ENCODE results near the gene PLCB1.
"Not testable (repeated sequence)": the region's sequence is repeated elsewhere in the genome, so short reads cannot be mapped to it uniquely, and the experiment has no call there.

The PLCB1 gene

DNA sequence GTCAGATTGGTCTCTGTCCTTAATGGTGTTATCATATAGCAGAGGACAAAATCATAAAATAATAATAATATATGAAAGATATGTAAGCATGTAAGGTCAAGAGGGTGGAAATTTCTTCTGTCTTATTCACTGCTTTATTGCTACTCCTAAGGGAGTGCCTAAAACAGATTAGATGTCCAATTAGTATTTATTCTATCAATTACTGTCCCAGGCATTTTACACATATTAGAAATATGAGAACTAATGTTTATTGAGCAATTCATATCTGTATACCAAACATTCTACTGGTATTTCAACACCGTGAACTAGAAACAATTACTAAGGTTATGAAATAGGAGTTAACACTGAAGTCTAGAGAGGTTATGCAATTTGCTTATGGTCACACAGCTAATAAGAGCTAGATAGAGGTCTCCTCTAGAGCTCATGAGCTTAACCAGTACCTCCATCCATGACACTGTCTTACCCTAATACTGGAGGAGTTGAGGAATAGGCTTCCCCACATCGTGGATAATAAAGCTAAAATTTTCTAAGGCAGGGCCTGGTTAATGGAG lies 302.3 kb downstream of the PLCB1 start:
- no peak for DNase-seq (ENCODE audit: low spot score)
- no peak overlapping the region for H3K4me3 ChIP-seq
- no peak overlapping the region for H3K27ac ChIP-seq
- TF ChIP-seq, protein P1, sequence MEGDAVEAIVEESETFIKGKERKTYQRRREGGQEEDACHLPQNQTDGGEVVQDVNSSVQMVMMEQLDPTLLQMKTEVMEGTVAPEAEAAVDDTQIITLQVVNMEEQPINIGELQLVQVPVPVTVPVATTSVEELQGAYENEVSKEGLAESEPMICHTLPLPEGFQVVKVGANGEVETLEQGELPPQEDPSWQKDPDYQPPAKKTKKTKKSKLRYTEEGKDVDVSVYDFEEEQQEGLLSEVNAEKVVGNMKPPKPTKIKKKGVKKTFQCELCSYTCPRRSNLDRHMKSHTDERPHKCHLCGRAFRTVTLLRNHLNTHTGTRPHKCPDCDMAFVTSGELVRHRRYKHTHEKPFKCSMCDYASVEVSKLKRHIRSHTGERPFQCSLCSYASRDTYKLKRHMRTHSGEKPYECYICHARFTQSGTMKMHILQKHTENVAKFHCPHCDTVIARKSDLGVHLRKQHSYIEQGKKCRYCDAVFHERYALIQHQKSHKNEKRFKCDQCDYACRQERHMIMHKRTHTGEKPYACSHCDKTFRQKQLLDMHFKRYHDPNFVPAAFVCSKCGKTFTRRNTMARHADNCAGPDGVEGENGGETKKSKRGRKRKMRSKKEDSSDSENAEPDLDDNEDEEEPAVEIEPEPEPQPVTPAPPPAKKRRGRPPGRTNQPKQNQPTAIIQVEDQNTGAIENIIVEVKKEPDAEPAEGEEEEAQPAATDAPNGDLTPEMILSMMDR (IDR thresholded peaks at IDR 0.05): no peak

DNA sequence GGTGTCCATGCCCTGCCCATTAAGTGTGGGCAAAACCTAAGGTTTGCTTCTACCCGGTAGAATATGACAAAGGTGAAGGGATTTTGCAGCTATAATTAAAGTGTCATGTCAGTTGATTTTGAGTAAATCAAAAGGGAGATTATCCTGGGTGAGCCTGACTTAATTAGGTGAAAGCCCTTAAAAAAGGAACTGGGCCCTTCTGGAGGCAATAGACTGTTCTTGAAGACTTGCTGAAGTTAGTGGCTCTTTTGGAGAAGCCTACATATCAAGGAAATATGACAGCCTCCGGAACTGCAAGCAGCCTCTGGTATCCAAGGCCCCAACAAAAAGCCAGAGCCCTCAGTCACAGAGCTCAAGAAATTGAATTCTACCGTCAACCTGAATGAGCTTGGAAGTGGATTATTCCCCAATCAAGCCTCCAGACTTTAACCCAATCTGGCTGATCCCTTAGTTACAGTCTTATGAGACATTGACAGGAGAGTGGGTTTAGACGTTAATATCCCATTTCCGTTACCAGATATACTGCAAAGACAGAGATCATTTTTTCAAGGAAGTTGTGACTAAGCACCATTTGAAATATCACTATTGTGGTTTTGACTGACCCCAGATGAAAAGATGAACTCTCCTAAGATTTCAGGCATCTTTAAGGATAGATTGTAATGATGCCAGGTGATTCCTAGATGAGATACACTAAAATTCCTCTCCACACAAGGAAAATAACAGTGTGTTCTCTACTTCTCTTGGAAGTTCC lies 303.4 kb downstream of the PLCB1 start:
- no peak for DNase-seq (ENCODE audit: low spot score)
- H3K27ac ChIP-seq: no peak overlapping the region
- TF ChIP-seq, protein P1 (IDR thresholded peaks at IDR 0.05): no peak
- no peak overlapping the region for H3K4me3 ChIP-seq

DNA sequence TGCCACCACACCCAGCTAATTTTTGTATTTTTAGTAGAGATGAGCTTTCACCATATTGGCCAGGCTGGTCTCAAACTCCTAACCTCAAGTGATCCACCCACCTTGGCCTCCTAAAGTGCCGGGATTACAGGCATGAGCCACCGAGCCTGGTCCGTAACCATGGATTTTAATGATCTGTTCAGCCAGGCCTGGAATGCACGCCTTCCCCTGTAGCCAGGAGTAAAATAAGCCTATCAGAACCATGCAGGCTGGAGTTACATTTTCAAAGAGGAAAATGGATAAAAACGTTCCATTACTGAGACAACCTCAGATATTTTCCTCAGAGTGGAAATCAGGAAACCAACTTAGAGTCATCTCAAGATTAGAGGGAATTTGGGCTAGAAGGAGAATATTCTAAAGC lies 304.9 kb downstream of the PLCB1 start:
- not testable (repeated sequence) for DNase-seq (ENCODE audit: low spot score); H3K4me3 ChIP-seq; H3K27ac ChIP-seq

DNA sequence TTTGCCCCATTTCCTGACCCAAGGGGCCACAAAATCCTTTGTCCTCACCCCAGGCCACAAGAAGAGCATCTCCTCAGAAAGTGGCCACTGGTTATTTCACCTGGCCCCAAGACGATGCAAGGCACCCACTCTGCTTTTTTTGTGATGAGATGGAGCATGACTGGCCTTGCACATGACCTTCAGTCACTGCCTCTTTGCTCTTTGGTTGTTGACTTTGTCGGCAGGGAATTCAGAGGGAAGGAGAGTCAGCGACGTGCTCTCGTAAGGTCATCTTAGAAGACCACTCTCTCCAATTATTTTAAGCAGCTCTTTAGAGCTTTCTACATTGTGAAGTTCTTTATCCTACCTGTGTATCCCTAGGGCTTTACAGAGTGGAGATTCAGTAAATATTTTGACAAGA lies 306.7 kb downstream of the PLCB1 start:
- Histone ChIP-seq H3K27ac (no peak overlapping the region), H3K4me3 (no peak overlapping the region)
- DNase-seq (ENCODE audit: low spot score): no peak
- TF ChIP-seq, protein P1 (IDR thresholded peaks at IDR 0.05): no peak

DNA sequence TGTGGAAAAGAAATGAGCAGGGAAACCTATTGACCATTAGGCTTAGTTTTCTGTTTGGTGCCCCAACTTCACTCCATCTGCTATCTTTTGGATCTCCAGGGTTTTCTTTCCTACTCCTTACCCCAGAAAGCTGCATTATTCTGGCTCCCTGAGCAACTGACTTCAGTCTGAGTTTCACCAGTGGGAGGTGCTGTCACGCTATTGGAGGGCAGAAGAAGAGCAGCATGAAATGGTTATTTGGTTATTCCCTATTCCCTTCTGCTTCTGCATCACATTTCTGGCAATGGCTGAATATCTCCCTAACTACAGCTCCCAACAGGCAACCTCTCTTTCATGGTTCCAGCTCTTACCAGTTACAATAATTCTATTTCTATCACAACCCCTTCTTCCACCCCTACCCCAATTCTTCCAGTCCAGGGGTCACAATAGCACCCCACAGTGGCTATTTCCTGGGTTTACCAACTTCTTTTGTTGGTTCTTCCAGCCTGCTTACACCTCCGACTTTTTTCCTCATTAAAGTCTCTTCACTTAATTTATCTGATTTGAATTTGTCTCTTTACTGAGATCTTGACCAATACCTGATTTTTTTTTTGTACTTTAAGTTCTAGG lies 311.5 kb downstream of the PLCB1 start:
- Histone ChIP-seq H3K4me3 (no peak overlapping the region), H3K27ac (no peak overlapping the region)
- TF ChIP-seq, protein P1 (IDR thresholded peaks at IDR 0.05): no peak
- no peak for DNase-seq (ENCODE audit: low spot score)

DNA sequence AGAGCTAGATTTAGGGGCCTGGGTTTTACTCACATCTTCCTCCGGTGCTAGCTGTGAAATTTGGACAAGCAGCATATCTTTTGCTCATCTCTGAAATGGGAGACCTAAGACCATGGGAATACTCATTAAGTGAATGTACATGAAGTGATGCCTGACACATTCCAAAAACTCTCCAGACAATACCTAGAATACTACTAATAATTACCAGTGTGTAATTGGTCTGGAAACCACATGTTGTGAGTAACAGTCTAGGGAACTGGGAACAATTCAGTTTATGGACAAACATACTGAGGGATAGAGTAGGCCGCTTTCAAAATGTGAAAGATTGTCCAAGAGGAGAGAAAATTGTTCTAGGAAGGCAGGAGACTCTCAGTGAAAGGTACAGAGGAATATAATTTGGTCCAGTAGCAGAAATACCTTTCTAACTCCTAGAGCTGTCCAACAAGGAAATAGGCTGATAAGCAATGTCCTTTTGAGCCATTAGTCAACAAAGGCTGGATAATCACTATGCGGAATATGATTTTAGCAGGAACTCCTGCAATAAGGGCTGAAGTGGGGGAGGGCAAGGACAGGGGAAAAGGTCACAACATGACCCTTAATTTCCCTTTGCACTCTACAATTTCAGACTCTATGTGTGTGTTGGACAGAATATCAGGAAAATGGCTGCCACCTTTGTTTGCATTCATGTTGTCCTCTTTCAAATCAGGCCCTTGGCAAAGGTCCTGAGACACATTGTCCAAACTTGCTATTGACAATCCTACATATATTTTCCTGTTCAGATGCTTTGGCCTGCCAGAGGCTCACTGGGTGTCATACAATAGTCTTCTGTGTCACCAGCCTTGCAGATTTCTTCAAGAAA lies 315.4 kb downstream of the PLCB1 start:
- DNase-seq (ENCODE audit: low spot score): no peak

More for the DNA sequence above, 315.4 kb downstream of the PLCB1 start:
- TF ChIP-seq, protein P1 (IDR thresholded peaks at IDR 0.05): no peak
- no peak overlapping the region for H3K27ac ChIP-seq
- no peak overlapping the region for H3K4me3 ChIP-seq
